GM23338 (cell line): ENCODE results near the gene ZNF662. TPM values are rescaled to one million over a fixed set of nuclear protein-coding genes. Genes with fewer than 3 reads are reported as not detected.

Experiments used
- ATAC-seq: fragments of 200-7000 bp; cut with Tn5 transposase; 3 replicates; pipeline ENCODE4 v1.9.1; 2020
- DNase-seq: peaks from one replicate; pipeline ENCODE4 v3.0.0-alpha.2; 2015; ENCODE audit warnings: low spot score
- H2AFZ ChIP-seq: fragments of 200-600 bp; sonication (generic); 2 replicates; pipeline ENCODE4 v1.8.0; 2016; ENCODE audit warnings: antibody characterized with exemption, mild to moderate bottlenecking, moderate library complexity
- H3F3A ChIP-seq: fragments of 200-600 bp; sonication (generic); replicated peaks from 2 replicates; pipeline ENCODE4 v1.8.0; 2017; ENCODE audit warnings: antibody characterized with exemption, mixed run types, low read depth
- H3K27ac ChIP-seq: fragments of 200-600 bp; sonication (generic); 2 replicates; pipeline ENCODE4 v1.6.1; 2016; ENCODE audit warnings: low read depth
- H3K27me3 ChIP-seq: fragments of 200-600 bp; sonication (generic); 2 replicates; pipeline ENCODE4 v1.8.0; 2016; ENCODE audit warnings: mild to moderate bottlenecking, mixed run types, moderate library complexity; ENCODE audit not compliant: insufficient read depth
- H3K36me3 ChIP-seq: fragments of 200-600 bp; sonication (generic); 2 replicates; pipeline ENCODE4 v1.8.0; 2016; ENCODE audit warnings: mild to moderate bottlenecking; ENCODE audit not compliant: insufficient read depth
- H3K4me1 ChIP-seq: fragments of 200-600 bp; sonication (generic); 2 replicates; pipeline ENCODE4 v1.8.0; 2016; ENCODE audit warnings: mild to moderate bottlenecking, moderate library complexity; ENCODE audit not compliant: insufficient read depth
- H3K4me2 ChIP-seq: fragments of 200-600 bp; sonication (generic); 2 replicates; pipeline ENCODE4 v1.7.1; 2017; ENCODE audit warnings: mixed run types
- H3K4me3 ChIP-seq: fragments of 200-600 bp; sonication (generic); 2 replicates; pipeline ENCODE4 v1.6.1; 2016; ENCODE audit warnings: mixed run types
- H3K79me2 ChIP-seq: fragments of 200-600 bp; sonication (generic); replicated peaks from 2 replicates; pipeline ENCODE4 v1.8.0; 2017; ENCODE audit warnings: mild to moderate bottlenecking; ENCODE audit not compliant: insufficient read depth
- H3K9me2 ChIP-seq: fragments of 200-600 bp; sonication (generic); 2 replicates; pipeline ENCODE4 v1.8.0; 2017; ENCODE audit not compliant: insufficient read depth
- H4K20me1 ChIP-seq: fragments of 200-600 bp; sonication (generic); replicated peaks from 2 replicates; pipeline ENCODE4 v1.8.0; 2017; ENCODE audit warnings: mild to moderate bottlenecking; ENCODE audit not compliant: insufficient read depth
- H3K27ac Mint-ChIP-seq: 2 replicates; pipeline ENCODE4 v1.8.0; 2020; ENCODE audit warnings: inconsistent platforms, mild to moderate bottlenecking, moderate library complexity, mixed read lengths
- H3K27me3 Mint-ChIP-seq: 3 replicates; pipeline ENCODE4 v1.8.0; 2022; ENCODE audit warnings: low read depth, mild to moderate bottlenecking, moderate library complexity, mixed read lengths, inconsistent platforms; ENCODE audit not compliant: insufficient read depth, poor library complexity
- H3K36me3 Mint-ChIP-seq: 3 replicates; pipeline ENCODE4 v1.8.0; 2021; ENCODE audit warnings: low read depth, mild to moderate bottlenecking, inconsistent platforms, moderate library complexity, mixed read lengths
- H3K4me1 Mint-ChIP-seq: 3 replicates; pipeline ENCODE4 v1.8.0; 2020; ENCODE audit warnings: mild to moderate bottlenecking, inconsistent platforms, mixed read lengths
- H3K4me3 Mint-ChIP-seq: 3 replicates; pipeline ENCODE4 v1.8.0; 2021; ENCODE audit warnings: moderate library complexity, mild to moderate bottlenecking, inconsistent platforms, mixed read lengths
- H3K9me3 Mint-ChIP-seq: 3 replicates; pipeline ENCODE4 v1.8.0; 2020; ENCODE audit warnings: moderate library complexity, mild to moderate bottlenecking, inconsistent platforms, mixed read lengths
- CREB1 ChIP-seq: fragments of 250-450 bp; sonication (Bioruptor Pico); IDR thresholded peaks from 2 replicates; pipeline ENCODE4 v1.5.0; 2020; ENCODE audit warnings: low read depth, mild to moderate bottlenecking, moderate library complexity
- CTCF ChIP-seq, 2 experiments: fragments of 200-600 bp in 1 of 2; sonication (generic) in 1 of 2; conservative IDR thresholded peaks; 2 replicates each; pipeline versions ENCODE4 v1.5.1 to v1.6.1; 2016 to 2017; ENCODE audit warnings: antibody characterized with exemption in 2 of 2, low read depth in 2 of 2, mild to moderate bottlenecking in 2 of 2, moderate library complexity in 1 of 2
- ETS1 ChIP-seq: IDR thresholded peaks from 2 replicates; pipeline ENCODE4 v1.6.1; 2016; ENCODE audit warnings: antibody characterized with exemption
- EZH2phosphoT487 ChIP-seq: fragments of 200-600 bp; sonication (generic); IDR thresholded peaks from one replicate; pipeline ENCODE4 v1.8.1; 2018; ENCODE audit warnings: antibody characterized with exemption; ENCODE audit not compliant: unreplicated experiment
- JUNB ChIP-seq: IDR thresholded peaks from one replicate; pipeline ENCODE4 v1.6.1; 2016; ENCODE audit warnings: antibody characterized with exemption; ENCODE audit not compliant: unreplicated experiment
- POLR2AphosphoS5 ChIP-seq: IDR thresholded peaks from 2 replicates; pipeline ENCODE4 v1.6.1; 2016; ENCODE audit warnings: antibody characterized with exemption, low read depth
- STAT1 ChIP-seq: IDR thresholded peaks from one replicate; pipeline ENCODE4 v1.6.1; 2016; ENCODE audit warnings: antibody characterized with exemption; ENCODE audit not compliant: unreplicated experiment
- ZNF114 ChIP-seq: fragments of 250-450 bp; sonication (Bioruptor Pico); IDR thresholded peaks from 2 replicates; pipeline ENCODE4 v1.5.0; 2020; ENCODE audit warnings: mild to moderate bottlenecking, moderate library complexity
- ZNF331 ChIP-seq: fragments of 250-450 bp; sonication (Bioruptor Pico); IDR thresholded peaks from 2 replicates; pipeline ENCODE4 v1.5.0; 2020; ENCODE audit warnings: low read depth, mild to moderate bottlenecking, moderate library complexity
- ZNF462 ChIP-seq: fragments of 250-450 bp; sonication (Bioruptor Pico); IDR thresholded peaks from 2 replicates; pipeline ENCODE4 v1.5.0; 2020; ENCODE audit warnings: mild to moderate bottlenecking, moderate library complexity
- polyA plus RNA-seq: library from polyadenylated mRNA; unstranded; fragments of >200 nt; fragmentation: Nextera tagmentation; extraction: Ambion mirVana; gene quantifications from 2 replicates; pipeline ENCODE4 v1.2.1, GENCODE V29; 2016
- total RNA-seq: library from RNA; depleted of rRNA; stranded (reverse); fragments of >200 nt; shearing (Covaris generic); gene quantifications from 2 replicates; pipeline ENCODE4 v1.2.3, GENCODE V29; 2014

Gene ZNF662
- total and polyA plus RNA-seq, 2 experiments from 2014 or later: 0.84 to 1.5 TPM

- TF ChIP-seq ZNF462 (CRISPR knock-in tag) (no peak), CREB1 (CRISPR knock-in tag) (no peak), ZNF114 (no peak), POLR2AphosphoS5 (no peak)
Observed at GRCh38 chr3:42884324-42884723, 21.6 kb upstream of the ZNF662 start (continued).

- Histone ChIP-seq H3K4me3 (no peak overlapping the region), H3K4me2 (no peak overlapping the region), H3K9me2 (no peaks in the 10 kb centered on the region; the same call in none of the 2 replicates), H3K27me3 (no peaks in the 10 kb centered on the region), H3K36me3 (no peaks in the 10 kb centered on the region), H3K79me2 (no peaks in the 10 kb centered on the region), H4K20me1 (no peaks in the 10 kb centered on the region), H3K27ac (no peak overlapping the region), H2AFZ (no peak overlapping the region), H3K4me1 (peaks cover 18% of the 10 kb centered on the region), H3F3A (0 out of 2 replicates have a peak, but pooled peaks cover 3% of the 10 kb centered on the region)
- no peaks in the 10 kb centered on the region for H3K27me3 Mint-ChIP-seq
- DNase-seq: no peak
- no peaks in the 10 kb centered on the region; the same call in 2 of the 3 replicates for H3K36me3 Mint-ChIP-seq
- H3K4me3 Mint-ChIP-seq: no peak overlapping the region
- ATAC-seq: no peak
- H3K4me1 Mint-ChIP-seq: peaks cover 40% of the 10 kb centered on the region
- H3K27ac Mint-ChIP-seq: no peak overlapping the region
- no peaks in the 10 kb centered on the region for H3K9me3 Mint-ChIP-seq
- TF ChIP-seq ZNF331 (CRISPR knock-in tag) (no peak), POLR2AphosphoS5 (no peak), CTCF (conservative IDR thresholded peaks at IDR 0.05; ENCODE audit: low read depth in 2 of 2) (no peak), ETS1 (no peak), CREB1 (CRISPR knock-in tag) (no peak), STAT1 (no peak), EZH2phosphoT487 (no peak), ZNF114 (no peak), JUNB (no peak)
Observed at GRCh38 chr3:42886294-42886822, 19.6 kb upstream of the ZNF662 start.
